ENCODE measurements around the gene LRP8.

- TF ChIP-seq MAX (IDR thresholded peaks at IDR 0.05) (no peak), CTCF (IDR thresholded peaks at IDR 0.05; ENCODE audit: low read depth, low read length, missing input control) (no peak), ZBTB33 (IDR thresholded peaks at IDR 0.05) (no peak), RAD21 (IDR thresholded peaks at IDR 0.05) (no peak)
Measured at GRCh38 chr1:53310847-53311681, 16.8 kb downstream of the LRP8 start.
